ENCODE data around the gene ZSWIM4. TPM values are rescaled to one million over a fixed set of nuclear protein-coding genes. Genes with fewer than 3 reads are reported as not detected.

The ZSWIM4 gene
- total and polyA plus RNA-seq, 9 donors = 1.2 to 7.9 (median 4.3) TPM

GRCh38 chr19:13842291-13843103 lies 47.3 kb downstream of the ZSWIM4 start:
- no peak for TF ChIP-seq CTCF (IDR thresholded peaks at IDR 0.05)
- TF ChIP-seq POLR2A (IDR thresholded peaks at IDR 0.05) = peak; percentile 69
- Histone ChIP-seq H3K4me3 (peak overlapping the region; percentile 66), H3K4me1 (ENCODE audit: insufficient read depth) (peaks cover 25% of the 10 kb centered on the region), H3K36me3 (no peaks in the 10 kb centered on the region), H3K9me3 (no peaks in the 10 kb centered on the region), H3K27me3 (no peaks in the 10 kb centered on the region), H3K27ac (peak overlapping the region; percentile 94 to 98)
- intact Hi-C loops (cut with DNase I) = loop anchor here in 3 of 4 donors (5.0 to 10.0 kb wide), 3 partner anchors 45 to 1058 kb away; partner anchors contain the start of gene ZSWIM4 (in 2 of the 3)
- WGBS, 3 donors = 0 to 1% (median 1%) methylated on average over 61 to 93 of the region's 95 CpGs
- DNase-seq = peak; percentile 90 to 93 (median 91)

DNA sequence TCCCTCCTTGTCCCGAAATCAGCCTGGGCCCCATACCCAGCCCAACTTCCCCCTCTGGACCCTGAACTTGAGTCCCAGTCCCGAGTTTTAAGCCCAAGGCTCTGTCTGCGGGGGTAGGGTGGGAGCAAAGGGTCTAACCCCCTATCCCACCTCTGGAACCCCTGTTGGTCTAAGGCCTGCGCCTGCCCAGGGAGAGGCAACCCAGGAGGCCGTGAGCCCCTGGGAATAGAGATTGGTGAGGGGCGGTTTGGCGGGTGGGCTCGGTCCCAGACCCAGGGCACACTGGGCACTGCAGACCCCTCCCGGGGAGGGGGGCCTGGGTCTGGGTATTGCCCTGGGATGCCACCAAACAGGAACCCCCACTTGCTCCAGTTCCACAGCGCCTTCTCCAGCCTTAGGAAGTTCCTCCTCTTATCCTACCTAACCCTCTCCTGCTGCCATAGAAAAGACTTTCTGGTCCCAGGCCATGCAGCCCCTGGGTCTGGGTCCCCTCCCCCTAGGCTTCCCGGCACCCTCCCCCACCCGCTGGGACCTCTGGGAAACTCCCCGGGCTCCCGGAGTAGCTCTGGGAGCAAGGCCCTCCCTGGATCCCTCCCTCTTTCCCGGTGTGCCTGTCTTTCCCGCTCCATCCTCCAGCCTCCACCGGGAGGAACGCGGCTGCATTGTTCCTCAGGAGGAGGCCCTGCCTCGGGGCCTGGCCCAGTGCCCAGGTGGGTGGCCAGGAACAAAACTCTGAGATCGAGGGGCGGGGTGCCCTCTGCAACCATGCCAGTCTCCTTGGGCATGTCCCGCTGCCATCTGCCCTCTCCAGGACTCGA lies 48.1 kb downstream of the ZSWIM4 start:
- H3K4me3 ChIP-seq = peak overlapping the region; percentile 66
- WGBS, 3 donors = 8 to 18% (median 8%) methylated on average over 20 to 24 of the region's 24 CpGs
- H3K9me3 ChIP-seq = no peaks in the 10 kb centered on the region
- H3K27me3 ChIP-seq = no peaks in the 10 kb centered on the region
- no peaks in the 10 kb centered on the region for H3K36me3 ChIP-seq
- peak; percentile 73 to 79 (median 75) for DNase-seq
- peak overlapping the region; percentile 94 to 98 for H3K27ac ChIP-seq
- H3K4me1 ChIP-seq (ENCODE audit: insufficient read depth) = peaks cover 25% of the 10 kb centered on the region
- intact Hi-C loops (cut with DNase I) = loop anchor here in 3 of 4 donors (5.0 to 10.0 kb wide), 3 partner anchors 46 to 1059 kb away; partner anchors contain the start of gene ZSWIM4 (in 2 of the 3)
- TF ChIP-seq POLR2A (IDR thresholded peaks at IDR 0.05) (peak; percentile 7), EP300 (IDR thresholded peaks at IDR 0.05) (no peak)

GRCh38 chr19:13844130-13844631 lies 48.9 kb downstream of the ZSWIM4 start:
- Histone ChIP-seq H3K4me1 (ENCODE audit: insufficient read depth) (peaks cover 20% of the 10 kb centered on the region), H3K27me3 (no peaks in the 10 kb centered on the region), H3K36me3 (no peaks in the 10 kb centered on the region), H3K27ac (peak overlapping the region; percentile 94 to 98), H3K4me3 (no peak overlapping the region), H3K9me3 (no peaks in the 10 kb centered on the region)
- DNase-seq = peak in 3 of 5 donors; percentile 45 to 52 (median 51)
- no peak for TF ChIP-seq POLR2A (IDR thresholded peaks at IDR 0.05)
- intact Hi-C loops (cut with DNase I) = loop anchor here in 3 of 4 donors (5.0 to 10.0 kb wide), 3 partner anchors 47 to 1059 kb away; partner anchors contain the start of gene ZSWIM4 (in 2 of the 3)
- 79 to 88% (median 85%) methylated on average over 7 of the region's 7 CpGs for WGBS, 3 donors

DNA sequence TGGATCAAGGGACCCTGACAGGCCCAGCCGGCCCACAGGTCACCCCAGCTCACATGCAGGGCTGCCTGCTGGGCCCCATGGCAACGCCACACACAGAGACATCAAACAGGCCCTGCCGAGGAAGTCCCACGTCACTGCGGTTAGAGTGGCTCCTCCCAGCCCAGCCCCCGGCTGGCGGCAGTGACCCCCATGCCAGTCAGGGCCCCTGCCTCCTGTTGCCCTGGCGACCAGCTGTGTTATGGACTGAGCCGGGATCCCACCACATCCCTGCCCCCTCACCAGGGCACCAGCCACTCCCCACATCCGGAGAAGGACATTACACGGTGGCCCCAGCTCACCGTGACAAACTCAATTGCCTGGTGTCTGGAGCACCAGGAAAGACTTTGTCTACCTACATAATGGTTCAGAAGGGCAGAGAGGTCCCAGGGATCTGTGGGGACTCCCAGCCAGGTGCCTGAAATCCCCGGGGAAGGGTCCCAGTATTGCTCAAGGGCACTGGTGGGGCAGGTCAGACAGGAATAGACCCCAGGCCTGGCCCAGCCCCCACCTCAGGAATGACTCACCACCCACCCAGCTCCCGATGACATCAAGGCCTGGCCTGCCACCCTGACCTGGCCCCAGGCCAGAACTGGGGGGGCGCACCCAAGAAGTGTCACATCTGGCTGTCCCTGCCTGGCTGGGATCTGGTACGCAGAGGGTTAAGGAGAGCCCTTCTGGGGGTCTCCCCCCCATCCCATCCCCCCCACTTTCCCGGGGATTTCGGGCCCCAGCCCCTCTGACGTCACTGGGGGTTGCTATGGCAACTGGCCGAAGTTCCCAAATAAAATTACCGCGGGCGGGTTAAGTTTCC lies 51.5 kb downstream of the ZSWIM4 start:
- Histone ChIP-seq H3K27ac (peak overlapping the region; percentile 98 to 99), H3K4me3 (peak overlapping the region; percentile 62), H3K36me3 (no peaks in the 10 kb centered on the region), H3K9me3 (no peaks in the 10 kb centered on the region), H3K27me3 (no peaks in the 10 kb centered on the region), H3K4me1 (ENCODE audit: insufficient read depth) (peaks cover 14% of the 10 kb centered on the region)
- DNase-seq = peak; percentile 94 to 97 (median 96)
- WGBS, 3 donors = 21 to 25% (median 25%) methylated on average over 21 to 23 of the region's 23 CpGs
- peak; percentile 23 for TF ChIP-seq EP300 (IDR thresholded peaks at IDR 0.05)
- TF ChIP-seq POLR2A (IDR thresholded peaks at IDR 0.05) = no peak
- no peak for TF ChIP-seq CTCF (IDR thresholded peaks at IDR 0.05)
- intact Hi-C loops (cut with DNase I) = loop anchor here in 2 of 4 donors (10.0 kb wide), 2 partner anchors 52 to 1062 kb away; partner anchors contain the start of gene ZSWIM4 (in 1 of the 2)

Data from ovary (tissue), 9 donors.